Subcutaneous preadipocyte (primary cell): Measurements from ENCODE around the gene F12. TPM values are rescaled to one million over a fixed set of nuclear protein-coding genes. Genes with fewer than 3 reads are reported as not detected.

Experiments used
- total RNA-seq: library from RNA; depleted of rRNA; stranded (reverse); fragments of >200 nt; gene quantifications from 2 replicates; pipeline ENCODE4 v1.2.3, GENCODE V29; 2012

The F12 gene
- 0.37 and 0.39 TPM in 2 replicates for total RNA-seq

DNA sequence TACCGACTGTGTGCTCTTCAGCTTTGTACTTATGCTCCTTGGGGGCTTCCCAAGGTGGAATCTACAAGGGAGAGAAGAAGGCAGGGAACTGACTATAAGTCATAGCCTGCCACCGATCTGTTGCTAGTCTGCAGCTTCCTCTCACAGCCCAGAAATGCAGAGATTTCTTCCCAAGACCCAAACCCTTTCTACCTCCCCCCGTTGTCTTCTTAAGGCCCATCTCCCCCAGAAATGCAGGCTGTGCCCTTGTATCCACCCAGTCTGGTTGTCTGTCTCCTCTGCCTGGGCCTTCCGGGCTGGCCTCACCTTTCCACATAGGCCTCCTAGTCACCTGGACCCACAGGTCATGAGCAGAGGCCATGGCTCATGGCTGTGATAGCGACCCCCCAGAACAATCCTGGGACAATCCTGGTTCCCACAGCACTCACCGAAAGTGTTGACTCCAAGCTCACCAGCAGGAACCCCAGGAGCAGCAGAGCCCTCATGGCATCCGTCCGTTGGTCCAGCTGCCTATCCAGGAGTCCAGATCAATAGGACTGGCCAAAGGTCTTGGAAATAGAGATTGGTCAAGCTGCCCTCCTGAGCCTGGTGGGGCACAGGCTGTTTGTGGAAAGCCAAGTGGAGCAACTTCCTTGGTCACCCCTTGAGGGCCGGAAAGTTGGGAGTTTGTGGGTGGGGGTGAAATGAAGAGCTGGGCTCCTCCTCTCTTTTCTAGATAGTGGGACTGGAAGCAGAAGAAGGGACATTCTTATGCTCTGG lies at the start of gene F12:
Gene F12 (minus strand): TSS at position 522 of the 759 bp plus-strand sequence. CDS start 37 bp downstream, at position 485.

DNA sequence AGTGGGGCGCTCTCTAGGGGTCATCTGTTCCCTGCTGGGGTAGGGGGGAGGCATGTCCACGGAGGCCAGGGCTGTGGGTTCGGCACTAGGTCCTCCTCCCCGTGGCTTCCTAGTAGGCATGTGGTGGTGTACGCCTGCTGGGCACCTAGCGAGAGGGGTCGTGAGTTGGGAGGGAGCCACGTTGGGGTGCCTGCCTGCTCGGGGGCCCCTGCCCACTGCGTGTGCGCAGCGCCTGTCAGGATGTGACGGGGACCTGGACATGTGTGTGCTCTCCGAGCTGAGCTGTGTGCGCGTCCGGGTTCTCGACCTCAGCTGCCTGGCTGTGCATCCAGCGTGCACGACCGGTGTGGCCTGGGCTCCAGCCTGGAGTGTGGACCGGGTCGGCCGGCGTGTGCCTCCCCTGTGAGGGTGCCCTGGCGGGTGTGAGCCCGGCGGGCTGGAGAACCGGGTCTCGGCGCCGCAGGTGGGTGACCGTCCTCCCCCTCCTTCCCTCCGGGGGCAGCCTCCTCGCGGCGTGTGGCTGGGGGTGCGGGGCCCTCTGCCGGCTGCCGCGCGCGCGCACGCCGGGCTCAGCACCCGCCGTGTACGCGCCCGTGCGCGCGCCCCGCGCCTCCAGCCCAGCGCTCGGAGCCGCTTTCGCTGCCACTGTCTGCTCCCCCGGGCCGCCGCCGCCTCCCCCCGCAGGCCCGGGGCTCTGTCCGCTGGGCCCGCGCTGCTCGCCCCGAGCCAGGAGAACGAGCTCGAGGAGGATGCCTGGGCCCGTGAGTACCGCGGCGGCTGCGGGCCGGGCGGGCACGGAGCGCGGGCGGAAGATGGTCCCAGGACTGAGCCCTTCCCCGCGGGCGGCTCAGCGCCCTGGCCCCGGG lies 37.1 kb upstream of the F12 start, which contains the start of gene PRR7:
Gene PRR7 (plus strand): TSS at position 615 of the 866 bp plus-strand sequence. CDS start 8,254 bp downstream, outside the sequence.

DNA sequence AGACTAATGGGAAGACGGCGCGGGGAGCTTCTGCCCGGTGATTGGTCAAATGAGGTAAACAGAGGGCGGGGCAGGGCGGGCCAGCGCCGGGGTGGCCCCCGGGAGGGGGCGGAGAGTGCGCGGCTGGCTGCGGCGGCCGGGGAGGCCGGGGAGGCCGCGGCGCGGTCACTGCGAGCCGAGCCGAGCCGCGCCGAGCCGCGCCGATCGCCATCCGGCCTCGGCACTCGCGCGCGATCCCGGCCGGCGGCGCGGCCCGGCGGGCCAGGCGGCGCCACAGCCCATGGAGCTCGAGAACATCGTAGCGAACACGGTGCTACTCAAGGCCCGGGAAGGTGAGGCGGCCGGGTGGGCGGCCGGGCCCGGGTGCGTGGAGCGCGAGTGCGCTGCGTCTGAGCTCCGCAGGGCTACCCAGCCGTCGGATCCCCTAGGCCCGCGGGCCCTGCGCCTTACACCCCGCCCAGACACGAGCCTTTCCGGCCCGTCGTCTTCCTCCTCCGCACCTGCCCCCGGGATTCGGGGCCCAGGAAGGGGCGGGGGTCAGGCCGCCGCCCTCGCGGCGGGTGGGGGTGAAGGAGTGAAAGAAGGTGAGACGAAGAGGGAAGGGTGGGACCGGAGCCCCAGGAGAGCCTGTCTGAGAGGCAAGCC lies 17.3 kb upstream of the F12 start, which contains the start of gene GRK6:
Gene GRK6 (plus strand): TSS at position 111 of the 645 bp plus-strand sequence. CDS start 170 bp downstream, at position 281.

DNA sequence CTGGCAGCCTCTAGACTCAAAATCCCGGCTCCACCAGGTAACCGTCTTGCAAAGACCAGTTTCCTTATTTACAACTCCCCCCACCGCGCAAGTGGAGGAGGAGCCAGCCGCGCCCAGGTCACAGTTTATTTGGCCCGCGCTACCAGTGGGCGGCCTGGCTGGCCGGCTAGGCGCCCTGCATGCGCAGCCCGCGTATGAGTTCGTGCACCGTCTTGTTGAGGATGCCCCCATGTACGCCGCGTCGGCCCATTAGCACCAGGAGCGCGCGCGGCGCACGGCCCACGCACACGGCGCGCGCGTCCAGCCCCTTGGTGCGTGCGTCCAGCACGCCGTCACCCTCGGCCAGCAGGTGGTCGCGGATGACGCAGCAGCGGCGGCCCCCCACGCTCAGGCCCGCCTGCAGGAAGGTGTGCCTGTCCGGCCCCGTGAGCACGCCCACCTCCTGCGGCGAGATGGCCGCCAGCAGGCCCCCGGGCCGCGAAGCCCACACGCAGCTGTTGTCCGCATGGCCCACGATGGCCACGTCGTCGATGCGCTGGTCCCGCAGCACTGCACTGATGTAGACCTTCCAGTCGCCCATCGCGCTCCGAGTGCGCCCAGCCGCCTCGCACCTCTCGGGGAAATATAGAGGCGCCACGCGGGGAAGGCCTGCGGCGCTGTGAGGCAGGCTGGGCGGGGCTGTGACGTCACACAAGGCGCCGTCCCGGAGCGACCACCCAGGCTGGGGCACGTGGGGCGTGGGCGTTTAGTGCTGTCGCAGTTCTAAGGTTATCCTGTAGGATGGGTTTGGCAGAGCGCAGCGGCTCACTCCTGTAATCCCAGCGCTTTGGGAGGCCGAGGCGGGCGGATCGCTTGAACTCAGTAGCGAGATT lies 9.1 kb downstream of the F12 start, which contains the start of gene PFN3:
Gene PFN3 (minus strand): TSS at position 665 of the 872 bp plus-strand sequence. CDS start 85 bp downstream, at position 580.

DNA sequence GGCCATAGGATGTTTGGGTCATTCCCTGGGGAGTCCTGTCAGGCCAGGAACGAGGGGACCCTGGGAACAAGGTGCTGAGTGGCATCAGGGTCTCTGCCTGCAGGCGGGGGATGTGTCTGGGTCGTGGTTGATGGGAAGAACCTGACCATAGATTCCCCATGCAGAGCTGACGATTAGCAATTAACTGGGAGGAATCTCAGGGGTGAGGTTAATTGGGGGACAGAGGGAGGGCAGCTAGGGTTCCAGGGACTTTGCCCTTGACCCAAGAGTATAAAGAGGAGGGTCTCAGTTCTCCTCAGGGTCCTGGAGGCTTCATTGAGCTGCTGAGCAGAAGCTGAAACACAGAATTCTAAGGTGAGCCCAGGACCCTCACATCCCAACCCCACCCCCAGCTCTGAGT lies 25.2 kb downstream of the F12 start, which contains the start of gene SLC34A1:
Gene SLC34A1 (plus strand): TSS at position 301 of the 400 bp plus-strand sequence. CDS start 1,308 bp downstream, outside the sequence.

DNA sequence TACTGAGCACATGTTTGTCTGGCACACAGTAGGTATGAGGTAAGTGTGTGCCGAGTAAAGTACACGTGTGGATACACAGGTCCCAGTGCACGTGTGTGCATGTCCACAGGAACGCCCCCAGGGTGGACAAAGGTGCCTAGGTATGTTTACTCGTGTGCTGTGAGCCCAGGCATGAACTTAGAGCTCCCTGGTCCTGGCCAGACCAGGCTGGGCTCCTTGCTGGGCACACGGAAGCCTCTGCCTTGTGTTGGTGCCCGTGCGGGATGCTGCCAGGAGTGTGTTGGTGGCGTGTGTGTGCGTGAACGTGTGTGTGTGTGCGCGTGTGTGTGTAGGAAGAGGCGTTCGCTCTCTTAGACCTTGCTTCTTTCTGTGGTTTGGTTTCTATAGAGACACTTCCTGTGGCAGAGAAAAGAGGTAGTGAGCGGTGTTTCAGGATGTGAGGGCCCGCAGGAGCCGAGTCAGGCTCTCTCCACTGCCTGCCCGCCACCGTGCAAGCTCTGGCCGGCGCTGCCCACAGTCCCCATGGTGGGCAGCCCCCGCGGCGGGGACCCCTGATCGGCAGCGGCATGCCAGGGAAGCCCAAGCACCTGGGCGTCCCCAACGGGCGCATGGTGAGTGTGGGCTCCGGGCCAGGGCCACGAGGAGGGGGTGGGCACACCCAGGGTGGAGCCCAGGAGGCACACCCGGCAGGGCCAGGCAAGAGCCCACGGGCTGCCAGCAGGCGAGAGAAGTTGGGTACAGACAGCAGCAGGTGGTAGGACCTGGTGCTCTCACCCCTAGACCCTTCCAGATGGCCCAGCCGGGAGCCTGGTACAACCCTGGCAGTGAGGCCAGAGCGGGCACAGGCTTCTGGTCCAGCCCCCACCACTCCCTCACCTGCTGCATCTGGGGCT lies 51.7 kb downstream of the F12 start, which contains the start of gene RGS14:
Gene RGS14 (plus strand): TSS at position 466 of the 893 bp plus-strand sequence. CDS start 101 bp downstream, at position 567.

Other genes starting within 250 kb of the F12 start
- gene RAB24, start 105.8 kb downstream of the F12 start, total RNA-seq = 9.9 and 11.9 TPM in 2 replicates
- gene PRELID1, start 105.8 kb downstream of the F12 start, total RNA-seq = 115 and 123 TPM in 2 replicates
- 8.8 and 15.4 TPM in 2 replicates for gene MXD3, start 97.7 kb downstream of the F12 start, total RNA-seq
- 263 and 352 TPM in 2 replicates for gene LMAN2, start 57.9 kb downstream of the F12 start, total RNA-seq
- gene RGS14, start 51.6 kb downstream of the F12 start, total RNA-seq = 2.5 and 4.4 TPM in 2 replicates
- not detected in 2 replicates for gene SLC34A1, start 25.1 kb downstream of the F12 start, total RNA-seq
- gene PFN3, start 8.9 kb downstream of the F12 start, total RNA-seq = 1.1 TPM in 1 of 2 replicates, not detected in the other
- gene GRK6, start 17.1 kb upstream of the F12 start, total RNA-seq = 19.5 and 33.2 TPM in 2 replicates
- 26.1 and 33.8 TPM in 2 replicates for gene PRR7, start 37.2 kb upstream of the F12 start, total RNA-seq
- gene DBN1, start 64.1 kb upstream of the F12 start, total RNA-seq = 160 and 173 TPM in 2 replicates
- 63.9 and 69.4 TPM in 2 replicates for gene PDLIM7, start 88.0 kb upstream of the F12 start, total RNA-seq
- gene DOK3, start 100.3 kb upstream of the F12 start, total RNA-seq = 1.1 and 1.4 TPM in 2 replicates
- gene DDX41, start 107.4 kb upstream of the F12 start, total RNA-seq = 55.5 and 90.4 TPM in 2 replicates
- 29.4 and 30.7 TPM in 2 replicates for gene FAM193B, start 145.0 kb upstream of the F12 start, total RNA-seq
- 59.2 and 66.5 TPM in 2 replicates for gene TMED9, start 182.6 kb upstream of the F12 start, total RNA-seq
- gene B4GALT7, start 190.6 kb upstream of the F12 start, total RNA-seq = 23.1 and 26.6 TPM in 2 replicates